ENCODE data around the gene RAB6B.

Gene RAB6B

GRCh38 chr3:133894353-133895207 lies 1.1 kb downstream of the RAB6B start:
- DNase-seq: no peak

- no peak for DNase-seq
Measured at GRCh38 chr3:133893683-133894352, 1.9 kb downstream of the RAB6B start.

- no peak for DNase-seq
Measured at GRCh38 chr3:133892541-133893231, 3.0 kb downstream of the RAB6B start.

- DNase-seq: no peak
Measured at GRCh38 chr3:133891662-133892378, 3.9 kb downstream of the RAB6B start.

- DNase-seq: no peak
Measured at GRCh38 chr3:133890972-133891644, 4.6 kb downstream of the RAB6B start.

GRCh38 chr3:133890037-133890436 lies 5.6 kb downstream of the RAB6B start:
- no peak for DNase-seq

GRCh38 chr3:133888726-133889340 lies 6.8 kb downstream of the RAB6B start:
- DNase-seq: no peak

- DNase-seq: no peak
Measured at GRCh38 chr3:133887803-133888703, 7.6 kb downstream of the RAB6B start.

GRCh38 chr3:133887074-133887802 lies 8.4 kb downstream of the RAB6B start:
- DNase-seq: no peak

- no peak for DNase-seq
Measured at GRCh38 chr3:133886031-133886722, 9.5 kb downstream of the RAB6B start.

- no peak for DNase-seq
Measured at GRCh38 chr3:133884887-133885711, 10.6 kb downstream of the RAB6B start.

- DNase-seq: no peak
Measured at GRCh38 chr3:133884054-133884886, 11.4 kb downstream of the RAB6B start.

- no peak for DNase-seq
Measured at GRCh38 chr3:133883641-133884040, 12.0 kb downstream of the RAB6B start.

GRCh38 chr3:133882986-133883586 lies 12.6 kb downstream of the RAB6B start:
- DNase-seq: no peak

- no peak for DNase-seq
Measured at GRCh38 chr3:133881939-133882825, 13.5 kb downstream of the RAB6B start.

GRCh38 chr3:133881492-133881891 lies 14.2 kb downstream of the RAB6B start:
- DNase-seq: no peak

Measured in activated naive CD4-positive, alpha-beta T cell (primary cell).